ENCODE measurements around the gene AFF3.

GRCh38 chr2:99851811-99852210 is 290.6 kb downstream of the AFF3 start:
- TF ChIP-seq OSR1 (CRISPR knock-in tag; IDR thresholded peaks at IDR 0.05) (no peak), ZC3H10 (CRISPR knock-in tag; IDR thresholded peaks at IDR 0.05) (no peak), RARB (CRISPR knock-in tag; IDR thresholded peaks at IDR 0.05) (no peak)
- TF ChIP-seq, protein P1, sequence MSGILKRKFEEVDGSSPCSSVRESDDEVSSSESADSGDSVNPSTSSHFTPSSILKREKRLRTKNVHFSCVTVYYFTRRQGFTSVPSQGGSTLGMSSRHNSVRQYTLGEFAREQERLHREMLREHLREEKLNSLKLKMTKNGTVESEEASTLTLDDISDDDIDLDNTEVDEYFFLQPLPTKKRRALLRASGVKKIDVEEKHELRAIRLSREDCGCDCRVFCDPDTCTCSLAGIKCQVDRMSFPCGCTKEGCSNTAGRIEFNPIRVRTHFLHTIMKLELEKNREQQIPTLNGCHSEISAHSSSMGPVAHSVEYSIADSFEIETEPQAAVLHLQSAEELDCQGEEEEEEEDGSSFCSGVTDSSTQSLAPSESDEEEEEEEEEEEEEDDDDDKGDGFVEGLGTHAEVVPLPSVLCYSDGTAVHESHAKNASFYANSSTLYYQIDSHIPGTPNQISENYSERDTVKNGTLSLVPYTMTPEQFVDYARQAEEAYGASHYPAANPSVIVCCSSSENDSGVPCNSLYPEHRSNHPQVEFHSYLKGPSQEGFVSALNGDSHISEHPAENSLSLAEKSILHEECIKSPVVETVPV (CRISPR knock-in tag; IDR thresholded peaks at IDR 0.05): no peak
- TF ChIP-seq, protein P2, sequence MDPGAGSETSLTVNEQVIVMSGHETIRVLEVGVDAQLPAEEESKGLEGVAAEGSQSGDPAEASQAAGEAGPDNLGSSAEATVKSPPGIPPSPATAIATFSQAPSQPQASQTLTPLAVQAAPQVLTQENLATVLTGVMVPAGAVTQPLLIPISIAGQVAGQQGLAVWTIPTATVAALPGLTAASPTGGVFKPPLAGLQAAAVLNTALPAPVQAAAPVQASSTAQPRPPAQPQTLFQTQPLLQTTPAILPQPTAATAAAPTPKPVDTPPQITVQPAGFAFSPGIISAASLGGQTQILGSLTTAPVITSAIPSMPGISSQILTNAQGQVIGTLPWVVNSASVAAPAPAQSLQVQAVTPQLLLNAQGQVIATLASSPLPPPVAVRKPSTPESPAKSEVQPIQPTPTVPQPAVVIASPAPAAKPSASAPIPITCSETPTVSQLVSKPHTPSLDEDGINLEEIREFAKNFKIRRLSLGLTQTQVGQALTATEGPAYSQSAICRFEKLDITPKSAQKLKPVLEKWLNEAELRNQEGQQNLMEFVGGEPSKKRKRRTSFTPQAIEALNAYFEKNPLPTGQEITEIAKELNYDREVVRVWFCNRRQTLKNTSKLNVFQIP (CRISPR knock-in tag; IDR thresholded peaks at IDR 0.05; ENCODE audit: borderline replicate concordance, low read depth): no peak

Data from SK-N-SH treated with all-trans-retinoic acid at 6 μM for 48 hours (cell line).